Anterior cingulate cortex (tissue), 58 donors: Measurements from ENCODE around the gene ANAPC16.
"Not testable (repeated sequence)": the region's sequence is repeated elsewhere in the genome, so short reads cannot be mapped to it uniquely, and the experiment has no call there.

Source experiments
- DNase-seq, 58 donors: peaks; one replicate each; lab custom pipeline; 2025; lab: John Stamatoyannopoulos, UW

ANAPC16 gene

GRCh38 chr10:72241691-72242252, 26.0 kb downstream of the ANAPC16 start:
- no peak for DNase-seq

- DNase-seq, result peak in 33 of 58 donors; percentile 14 to 80 (median 42)
Observed at GRCh38 chr10:72242675-72243074, 26.9 kb downstream of the ANAPC16 start.

GRCh38 chr10:72243822-72244437, 28.1 kb downstream of the ANAPC16 start:
- peak in 22 of 58 donors; percentile 15 to 55 (median 32) for DNase-seq

GRCh38 chr10:72244573-72245038, 28.8 kb downstream of the ANAPC16 start:
- DNase-seq, result no peak

- DNase-seq, result no peak
Observed at GRCh38 chr10:72245949-72246525, 30.2 kb downstream of the ANAPC16 start.

GRCh38 chr10:72248468-72249151, 32.8 kb downstream of the ANAPC16 start:
- peak in 51 of 58 donors; percentile 17 to 88 (median 62) for DNase-seq

GRCh38 chr10:72249176-72249862, 33.5 kb downstream of the ANAPC16 start:
- not testable (repeated sequence) for DNase-seq

GRCh38 chr10:72250666-72251065, 34.9 kb downstream of the ANAPC16 start:
- no peak for DNase-seq

GRCh38 chr10:72251635-72252034, 35.8 kb downstream of the ANAPC16 start:
- DNase-seq, result no peak

GRCh38 chr10:72252972-72253371, 37.2 kb downstream of the ANAPC16 start:
- no peak for DNase-seq

- DNase-seq, result no peak
Observed at GRCh38 chr10:72253578-72253977, 37.8 kb downstream of the ANAPC16 start.

GRCh38 chr10:72254813-72255568, 39.2 kb downstream of the ANAPC16 start:
- peak in 57 of 58 donors; percentile 39 to 97 (median 91) for DNase-seq

- DNase-seq, result peak in 1 of 58 donors; percentile 31
Observed at GRCh38 chr10:72255977-72256729, 40.3 kb downstream of the ANAPC16 start.

GRCh38 chr10:72257051-72257892, 41.5 kb downstream of the ANAPC16 start:
- DNase-seq, result peak in 2 of 58 donors; percentile 24 to 37

- no peak for DNase-seq
Observed at GRCh38 chr10:72258617-72259016, 42.8 kb downstream of the ANAPC16 start.

- peak in 6 of 58 donors; percentile 13 to 52 (median 42) for DNase-seq
Observed at GRCh38 chr10:72259491-72260238, 43.9 kb downstream of the ANAPC16 start.

- DNase-seq, result peak in 55 of 58 donors; percentile 21 to 94 (median 80)
Observed at GRCh38 chr10:72260239-72260975, 44.6 kb downstream of the ANAPC16 start.
